HEK293 (cell line): ENCODE data around the gene SMARCB1.

Experiments used
- GLI2 ChIP-seq: fragments of 450-650 bp; formaldehyde crosslinking; IDR thresholded peaks from 2 replicates; pipeline ENCODE4; 2017; ENCODE audit warnings: missing biosample characterization, missing genetic modification characterization, low read depth, borderline replicate concordance
- WT1 ChIP-seq: fragments of 450-650 bp; formaldehyde crosslinking; IDR thresholded peaks from 2 replicates; pipeline ENCODE4 v1.5.1; 2016; ENCODE audit warnings: missing biosample characterization, missing genetic modification characterization
- ZNF114 ChIP-seq: fragments of 450-650 bp; formaldehyde crosslinking; IDR thresholded peaks from 2 replicates; pipeline ENCODE4 v1.5.0; 2017; ENCODE audit warnings: missing biosample characterization, missing genetic modification characterization
- ZNF274 ChIP-seq, 2 experiments: fragments of 200-500 bp in 1 of 2; fragments of 450-650 bp in 1 of 2; sonication (Bioruptor generic) in 1 of 2; formaldehyde crosslinking in 1 of 2; IDR thresholded peaks; 2 replicates each; pipeline versions ENCODE4 v1.5.1 to v1.6.1; 2014 to 2016; ENCODE audit warnings: borderline replicate concordance in 1 of 2, inconsistent platforms in 1 of 2, low read length in 1 of 2, missing biosample characterization in 1 of 2, missing genetic modification characterization in 1 of 2
- ZNF404 ChIP-seq: fragments of 450-650 bp; formaldehyde crosslinking; IDR thresholded peaks from 2 replicates; pipeline ENCODE4 v1.5.1; 2017; ENCODE audit warnings: missing biosample characterization, missing genetic modification characterization
- ZNF48 ChIP-seq: fragments of 450-650 bp; formaldehyde crosslinking; IDR thresholded peaks from 2 replicates; pipeline ENCODE4 v1.5.1; 2016; ENCODE audit warnings: missing biosample characterization, missing genetic modification characterization
- ZNF677 ChIP-seq: fragments of 450-650 bp; IDR thresholded peaks from 2 replicates; pipeline ENCODE4 v1.5.0; 2018; ENCODE audit warnings: missing biosample characterization, mild to moderate bottlenecking, missing genetic modification characterization, moderate library complexity
- ZNF791 ChIP-seq: fragments of 450-650 bp; formaldehyde crosslinking; IDR thresholded peaks from 2 replicates; pipeline ENCODE4 v1.5.1; 2016; ENCODE audit warnings: missing biosample characterization, missing genetic modification characterization
- TF ChIP-seq, protein P1 (sequence below): fragments of 450-650 bp; formaldehyde crosslinking; IDR thresholded peaks from 2 replicates; pipeline ENCODE4 v1.5.1; 2016; ENCODE audit warnings: missing biosample characterization, missing genetic modification characterization, low read depth
- TF ChIP-seq, protein P2 (sequence below): fragments of 450-650 bp; formaldehyde crosslinking; IDR thresholded peaks from 2 replicates; pipeline ENCODE4 v1.5.1; 2016; ENCODE audit warnings: missing biosample characterization, missing genetic modification characterization
- TF ChIP-seq, protein P3 (sequence below): fragments of 450-650 bp; formaldehyde crosslinking; IDR thresholded peaks from 2 replicates; pipeline ENCODE4 v1.5.1; 2017; ENCODE audit warnings: missing biosample characterization, missing genetic modification characterization
- TF ChIP-seq, protein P4 (sequence below): fragments of 450-650 bp; formaldehyde crosslinking; IDR thresholded peaks from 2 replicates; pipeline ENCODE4 v1.5.1; 2016; ENCODE audit warnings: missing biosample characterization, missing genetic modification characterization

DNA sequence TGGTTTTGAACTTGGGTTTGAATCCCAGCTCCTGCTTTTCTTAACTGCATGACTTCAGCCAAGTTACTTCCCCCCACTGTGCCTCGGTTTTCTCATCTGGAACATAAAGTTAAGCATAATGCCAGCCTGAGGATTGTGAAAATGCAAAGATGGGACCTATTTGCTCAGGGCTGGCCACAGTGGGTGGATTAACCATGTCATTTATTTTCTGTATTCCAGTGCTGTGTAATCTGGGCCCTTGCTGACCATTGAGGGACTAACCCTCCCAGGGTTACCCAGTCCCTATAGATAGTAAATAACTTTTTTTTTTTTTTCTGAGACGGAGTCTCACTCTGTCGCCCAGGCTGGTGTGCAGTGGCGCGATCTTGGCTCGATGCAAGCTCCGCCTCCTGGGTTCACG is 31.1 kb upstream of the SMARCB1 start:
- TF ChIP-seq GLI2 (tag by site-specific recombination) (no peak), ZNF274 (IDR thresholded peaks at IDR 0.05; ENCODE audit: low read length) (no peak), ZNF274 (tag by site-specific recombination; IDR thresholded peaks at IDR 0.05; ENCODE audit: borderline replicate concordance) (no peak), ZNF791 (tag by site-specific recombination) (no peak), WT1 (tag by site-specific recombination) (no peak), ZNF48 (no peak), ZNF677 (tag by site-specific recombination) (no peak), ZNF114 (tag by site-specific recombination) (no peak), ZNF404 (tag by site-specific recombination) (no peak)
- TF ChIP-seq, protein P1, sequence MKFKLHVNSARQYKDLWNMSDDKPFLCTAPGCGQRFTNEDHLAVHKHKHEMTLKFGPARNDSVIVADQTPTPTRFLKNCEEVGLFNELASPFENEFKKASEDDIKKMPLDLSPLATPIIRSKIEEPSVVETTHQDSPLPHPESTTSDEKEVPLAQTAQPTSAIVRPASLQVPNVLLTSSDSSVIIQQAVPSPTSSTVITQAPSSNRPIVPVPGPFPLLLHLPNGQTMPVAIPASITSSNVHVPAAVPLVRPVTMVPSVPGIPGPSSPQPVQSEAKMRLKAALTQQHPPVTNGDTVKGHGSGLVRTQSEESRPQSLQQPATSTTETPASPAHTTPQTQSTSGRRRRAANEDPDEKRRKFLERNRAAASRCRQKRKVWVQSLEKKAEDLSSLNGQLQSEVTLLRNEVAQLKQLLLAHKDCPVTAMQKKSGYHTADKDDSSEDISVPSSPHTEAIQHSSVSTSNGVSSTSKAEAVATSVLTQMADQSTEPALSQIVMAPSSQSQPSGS (tag by site-specific recombination) = no peak
- TF ChIP-seq, protein P2, sequence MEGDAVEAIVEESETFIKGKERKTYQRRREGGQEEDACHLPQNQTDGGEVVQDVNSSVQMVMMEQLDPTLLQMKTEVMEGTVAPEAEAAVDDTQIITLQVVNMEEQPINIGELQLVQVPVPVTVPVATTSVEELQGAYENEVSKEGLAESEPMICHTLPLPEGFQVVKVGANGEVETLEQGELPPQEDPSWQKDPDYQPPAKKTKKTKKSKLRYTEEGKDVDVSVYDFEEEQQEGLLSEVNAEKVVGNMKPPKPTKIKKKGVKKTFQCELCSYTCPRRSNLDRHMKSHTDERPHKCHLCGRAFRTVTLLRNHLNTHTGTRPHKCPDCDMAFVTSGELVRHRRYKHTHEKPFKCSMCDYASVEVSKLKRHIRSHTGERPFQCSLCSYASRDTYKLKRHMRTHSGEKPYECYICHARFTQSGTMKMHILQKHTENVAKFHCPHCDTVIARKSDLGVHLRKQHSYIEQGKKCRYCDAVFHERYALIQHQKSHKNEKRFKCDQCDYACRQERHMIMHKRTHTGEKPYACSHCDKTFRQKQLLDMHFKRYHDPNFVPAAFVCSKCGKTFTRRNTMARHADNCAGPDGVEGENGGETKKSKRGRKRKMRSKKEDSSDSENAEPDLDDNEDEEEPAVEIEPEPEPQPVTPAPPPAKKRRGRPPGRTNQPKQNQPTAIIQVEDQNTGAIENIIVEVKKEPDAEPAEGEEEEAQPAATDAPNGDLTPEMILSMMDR (tag by site-specific recombination) = no peak
- TF ChIP-seq, protein P3, sequence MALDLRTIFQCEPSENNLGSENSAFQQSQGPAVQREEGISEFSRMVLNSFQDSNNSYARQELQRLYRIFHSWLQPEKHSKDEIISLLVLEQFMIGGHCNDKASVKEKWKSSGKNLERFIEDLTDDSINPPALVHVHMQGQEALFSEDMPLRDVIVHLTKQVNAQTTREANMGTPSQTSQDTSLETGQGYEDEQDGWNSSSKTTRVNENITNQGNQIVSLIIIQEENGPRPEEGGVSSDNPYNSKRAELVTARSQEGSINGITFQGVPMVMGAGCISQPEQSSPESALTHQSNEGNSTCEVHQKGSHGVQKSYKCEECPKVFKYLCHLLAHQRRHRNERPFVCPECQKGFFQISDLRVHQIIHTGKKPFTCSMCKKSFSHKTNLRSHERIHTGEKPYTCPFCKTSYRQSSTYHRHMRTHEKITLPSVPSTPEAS (tag by site-specific recombination) = no peak
- TF ChIP-seq, protein P4, sequence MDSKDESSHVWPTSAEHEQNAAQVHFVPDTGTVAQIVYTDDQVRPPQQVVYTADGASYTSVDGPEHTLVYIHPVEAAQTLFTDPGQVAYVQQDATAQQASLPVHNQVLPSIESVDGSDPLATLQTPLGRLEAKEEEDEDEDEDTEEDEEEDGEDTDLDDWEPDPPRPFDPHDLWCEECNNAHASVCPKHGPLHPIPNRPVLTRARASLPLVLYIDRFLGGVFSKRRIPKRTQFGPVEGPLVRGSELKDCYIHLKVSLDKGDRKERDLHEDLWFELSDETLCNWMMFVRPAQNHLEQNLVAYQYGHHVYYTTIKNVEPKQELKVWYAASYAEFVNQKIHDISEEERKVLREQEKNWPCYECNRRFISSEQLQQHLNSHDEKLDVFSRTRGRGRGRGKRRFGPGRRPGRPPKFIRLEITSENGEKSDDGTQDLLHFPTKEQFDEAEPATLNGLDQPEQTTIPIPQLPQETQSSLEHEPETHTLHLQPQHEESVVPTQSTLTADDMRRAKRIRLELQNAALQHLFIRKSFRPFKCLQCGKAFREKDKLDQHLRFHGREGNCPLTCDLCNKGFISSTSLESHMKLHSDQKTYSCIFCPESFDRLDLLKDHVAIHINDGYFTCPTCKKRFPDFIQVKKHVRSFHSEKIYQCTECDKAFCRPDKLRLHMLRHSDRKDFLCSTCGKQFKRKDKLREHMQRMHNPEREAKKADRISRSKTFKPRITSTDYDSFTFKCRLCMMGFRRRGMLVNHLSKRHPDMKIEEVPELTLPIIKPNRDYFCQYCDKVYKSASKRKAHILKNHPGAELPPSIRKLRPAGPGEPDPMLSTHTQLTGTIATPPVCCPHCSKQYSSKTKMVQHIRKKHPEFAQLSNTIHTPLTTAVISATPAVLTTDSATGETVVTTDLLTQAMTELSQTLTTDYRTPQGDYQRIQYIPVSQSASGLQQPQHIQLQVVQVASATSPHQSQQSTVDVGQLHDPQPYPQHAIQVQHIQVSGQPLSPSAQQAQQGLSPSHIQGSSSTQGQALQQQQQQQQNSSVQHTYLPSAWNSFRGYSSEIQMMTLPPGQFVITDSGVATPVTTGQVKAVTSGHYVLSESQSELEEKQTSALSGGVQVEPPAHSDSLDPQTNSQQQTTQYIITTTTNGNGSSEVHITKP (tag by site-specific recombination) = no peak
